ENCODE data around the gene PACS1. TPM values are rescaled to one million over a fixed set of nuclear protein-coding genes. Genes with fewer than 3 reads are reported as not detected.

Gene PACS1
- polyA plus RNA-seq, 1 donor (not counting 4 experiments of a cell fraction or from before 2014, with no cell fraction given) = 14.9 TPM

GRCh38 chr11:66104057-66104638 is 34.1 kb downstream of the PACS1 start:
- dilution Hi-C loops (cut with MboI; ENCODE audit: extremely low pct_ligation_motif_present, low sequenced_read_pairs) = no loop called here

GRCh38 chr11:66106786-66107599 is 36.9 kb downstream of the PACS1 start:
- Histone ChIP-seq H3K4me2 (ENCODE audit: control insufficient read depth, extremely low read depth, insufficient read depth, low read depth, low read length) (no peak overlapping the region), H3K9me1 (ENCODE audit: control insufficient read depth, extremely low read depth, insufficient read depth, low read length) (no peaks in the 10 kb centered on the region), H3K27ac (ENCODE audit: control insufficient read depth, insufficient read depth, low read length) (no peak overlapping the region), H3K79me2 (ENCODE audit: control insufficient read depth, insufficient read depth, low read length) (peaks cover 51% of the 10 kb centered on the region), H3K9me3 (ENCODE audit: control insufficient read depth, low read depth, low read length) (no peaks in the 10 kb centered on the region), H3K27me3 (ENCODE audit: control insufficient read depth, extremely low read depth, insufficient read depth, low read length) (no peaks in the 10 kb centered on the region), H4K20me1 (ENCODE audit: control insufficient read depth, extremely low read depth, insufficient read depth, low read length) (no peaks in the 10 kb centered on the region), H3K4me1 (ENCODE audit: control insufficient read depth, extremely low read depth, insufficient read depth, low read length) (peaks cover 25% of the 10 kb centered on the region), H2AFZ (ENCODE audit: control insufficient read depth, low read length) (no peak overlapping the region), H3K4me3 (ENCODE audit: control insufficient read depth in 2 of 3, extremely low read depth in 1 of 3, insufficient read depth in 2 of 3, low read depth in 1 of 3, low read length in 3 of 3) (no peak overlapping the region), H3K36me3 (ENCODE audit: control insufficient read depth in 2 of 2, extremely low read depth in 1 of 2, insufficient read depth in 2 of 2, low read length in 2 of 2) (peaks cover 0 to 3% of the 10 kb centered on the region in 2 experiments), H3K9ac (ENCODE audit: control insufficient read depth, extremely low read depth, insufficient read depth, low read length) (no peak overlapping the region)
- DNase-seq (ENCODE audit: low read depth, low spot score) (no peak), FAIRE-seq (no peak)
- dilution Hi-C loops (cut with MboI; ENCODE audit: extremely low pct_ligation_motif_present, low sequenced_read_pairs) = no loop called here
- TF ChIP-seq CTCF (optimal IDR thresholded peaks at IDR 0.05 in 1 of 3, IDR thresholded peaks at IDR 0.05 in 1 of 3, conservative IDR thresholded peaks at IDR 0.05 in 1 of 3; ENCODE audit: extremely low read depth in 1 of 3, insufficient read depth in 2 of 3, low read length in 3 of 3) = no peak
- no peak for TF ChIP-seq EZH2 (IDR thresholded peaks at IDR 0.05; ENCODE audit: low read length)

More at GRCh38 chr11:66104057-66104638, 34.1 kb downstream of the PACS1 start:
- H3K9ac ChIP-seq (ENCODE audit: control insufficient read depth, extremely low read depth, insufficient read depth, low read length) = no peak overlapping the region
- FAIRE-seq = no peak
- peaks cover 0 to 3% of the 10 kb centered on the region in 2 experiments for H3K36me3 ChIP-seq (ENCODE audit: control insufficient read depth in 2 of 2, extremely low read depth in 1 of 2, insufficient read depth in 2 of 2, low read length in 2 of 2)
- H3K4me1 ChIP-seq (ENCODE audit: control insufficient read depth, extremely low read depth, insufficient read depth, low read length) = peaks cover 22% of the 10 kb centered on the region
- no peak overlapping the region for H2AFZ ChIP-seq (ENCODE audit: control insufficient read depth, low read length)
- H3K9me1 ChIP-seq (ENCODE audit: control insufficient read depth, extremely low read depth, insufficient read depth, low read length) = peaks cover 2% of the 10 kb centered on the region
- peaks cover 38% of the 10 kb centered on the region for H3K79me2 ChIP-seq (ENCODE audit: control insufficient read depth, insufficient read depth, low read length)
- TF ChIP-seq CTCF (optimal IDR thresholded peaks at IDR 0.05 in 1 of 3, IDR thresholded peaks at IDR 0.05 in 1 of 3, conservative IDR thresholded peaks at IDR 0.05 in 1 of 3; ENCODE audit: extremely low read depth in 1 of 3, insufficient read depth in 2 of 3, low read length in 3 of 3) (no peak), EZH2 (IDR thresholded peaks at IDR 0.05; ENCODE audit: low read length) (no peak)
- H4K20me1 ChIP-seq (ENCODE audit: control insufficient read depth, extremely low read depth, insufficient read depth, low read length) = no peaks in the 10 kb centered on the region
- DNase-seq (ENCODE audit: low read depth, low spot score) = no peak
- H3K27ac ChIP-seq (ENCODE audit: control insufficient read depth, insufficient read depth, low read length) = no peak overlapping the region
- no peak overlapping the region for H3K4me2 ChIP-seq (ENCODE audit: control insufficient read depth, extremely low read depth, insufficient read depth, low read depth, low read length)
- no peaks in the 10 kb centered on the region for H3K27me3 ChIP-seq (ENCODE audit: control insufficient read depth, extremely low read depth, insufficient read depth, low read length)
- no peaks in the 10 kb centered on the region for H3K9me3 ChIP-seq (ENCODE audit: control insufficient read depth, low read depth, low read length)
- H3K4me3 ChIP-seq (ENCODE audit: control insufficient read depth in 2 of 3, extremely low read depth in 1 of 3, insufficient read depth in 2 of 3, low read depth in 1 of 3, low read length in 3 of 3) = no peak overlapping the region
